RWPE1 (cell line): Measurements from ENCODE around the gene ELMOD1.

Experiments
- CTCF ChIA-PET: fragments of 350-600 bp; sonication (Branson Sonifier 250); formaldehyde crosslinking; extraction: SDS; loops from one replicate; lab custom pipeline; 2021; lab: Yijun Ruan, JAX
- POLR2A ChIA-PET: fragments of 400-600 bp; formaldehyde crosslinking; extraction: SDS; loops from one replicate; lab custom pipeline; 2020; ENCODE audit warnings: antibody characterized with exemption; ENCODE audit not compliant: low non-redundant PET; lab: Yijun Ruan, JAX
- DNase-seq: peaks from one replicate; pipeline ENCODE4 v3.0.0; 2012; ENCODE audit warnings: low spot score
- H3K27ac ChIP-seq: fragments of 450-650 bp; 2 replicates; pipeline ENCODE4 v1.5.1; 2017
- TF ChIP-seq, protein P1 (sequence below): fragments of 450-650 bp; conservative IDR thresholded peaks from 2 replicates; pipeline ENCODE4 v1.5.1; 2017; ENCODE audit warnings: low read depth, mild to moderate bottlenecking

ELMOD1 gene

DNA sequence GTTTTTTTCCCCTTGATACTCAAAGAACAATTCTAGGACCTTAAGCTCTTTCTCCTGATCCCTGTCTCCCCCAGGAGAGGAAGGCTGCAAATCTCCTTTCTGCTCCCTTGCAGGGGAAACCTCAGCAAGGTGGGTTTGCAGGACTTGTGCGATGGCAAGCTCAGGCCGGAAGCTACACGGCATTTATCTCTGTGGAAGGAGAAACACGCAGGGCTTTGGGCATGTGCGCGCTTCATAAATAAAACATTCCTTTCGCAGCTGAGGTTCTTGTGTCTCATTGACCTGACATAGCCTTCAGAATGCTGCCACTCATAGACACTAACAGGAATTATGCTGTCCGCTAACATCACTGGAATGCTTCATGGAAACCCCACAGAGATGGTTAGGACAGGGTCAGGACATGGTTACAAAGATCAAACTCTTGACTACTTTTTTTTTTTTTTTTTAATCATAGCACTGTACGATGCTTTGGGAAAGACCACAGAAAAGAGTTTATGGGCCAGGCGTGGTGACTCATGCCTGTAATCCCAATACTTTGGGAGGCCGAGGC is 78.3 kb downstream of the ELMOD1 start:
- no peak for DNase-seq
- TF ChIP-seq, protein P1, sequence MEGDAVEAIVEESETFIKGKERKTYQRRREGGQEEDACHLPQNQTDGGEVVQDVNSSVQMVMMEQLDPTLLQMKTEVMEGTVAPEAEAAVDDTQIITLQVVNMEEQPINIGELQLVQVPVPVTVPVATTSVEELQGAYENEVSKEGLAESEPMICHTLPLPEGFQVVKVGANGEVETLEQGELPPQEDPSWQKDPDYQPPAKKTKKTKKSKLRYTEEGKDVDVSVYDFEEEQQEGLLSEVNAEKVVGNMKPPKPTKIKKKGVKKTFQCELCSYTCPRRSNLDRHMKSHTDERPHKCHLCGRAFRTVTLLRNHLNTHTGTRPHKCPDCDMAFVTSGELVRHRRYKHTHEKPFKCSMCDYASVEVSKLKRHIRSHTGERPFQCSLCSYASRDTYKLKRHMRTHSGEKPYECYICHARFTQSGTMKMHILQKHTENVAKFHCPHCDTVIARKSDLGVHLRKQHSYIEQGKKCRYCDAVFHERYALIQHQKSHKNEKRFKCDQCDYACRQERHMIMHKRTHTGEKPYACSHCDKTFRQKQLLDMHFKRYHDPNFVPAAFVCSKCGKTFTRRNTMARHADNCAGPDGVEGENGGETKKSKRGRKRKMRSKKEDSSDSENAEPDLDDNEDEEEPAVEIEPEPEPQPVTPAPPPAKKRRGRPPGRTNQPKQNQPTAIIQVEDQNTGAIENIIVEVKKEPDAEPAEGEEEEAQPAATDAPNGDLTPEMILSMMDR, result no peak
- H3K27ac ChIP-seq, result no peak overlapping the region
- POLR2A ChIA-PET, result no interaction called here
- CTCF ChIA-PET, result interaction anchor here (0.6 kb wide), 1 partner anchor 258 kb away, joined by 3 read pairs; no protein-coding TSS in a partner anchor

DNA sequence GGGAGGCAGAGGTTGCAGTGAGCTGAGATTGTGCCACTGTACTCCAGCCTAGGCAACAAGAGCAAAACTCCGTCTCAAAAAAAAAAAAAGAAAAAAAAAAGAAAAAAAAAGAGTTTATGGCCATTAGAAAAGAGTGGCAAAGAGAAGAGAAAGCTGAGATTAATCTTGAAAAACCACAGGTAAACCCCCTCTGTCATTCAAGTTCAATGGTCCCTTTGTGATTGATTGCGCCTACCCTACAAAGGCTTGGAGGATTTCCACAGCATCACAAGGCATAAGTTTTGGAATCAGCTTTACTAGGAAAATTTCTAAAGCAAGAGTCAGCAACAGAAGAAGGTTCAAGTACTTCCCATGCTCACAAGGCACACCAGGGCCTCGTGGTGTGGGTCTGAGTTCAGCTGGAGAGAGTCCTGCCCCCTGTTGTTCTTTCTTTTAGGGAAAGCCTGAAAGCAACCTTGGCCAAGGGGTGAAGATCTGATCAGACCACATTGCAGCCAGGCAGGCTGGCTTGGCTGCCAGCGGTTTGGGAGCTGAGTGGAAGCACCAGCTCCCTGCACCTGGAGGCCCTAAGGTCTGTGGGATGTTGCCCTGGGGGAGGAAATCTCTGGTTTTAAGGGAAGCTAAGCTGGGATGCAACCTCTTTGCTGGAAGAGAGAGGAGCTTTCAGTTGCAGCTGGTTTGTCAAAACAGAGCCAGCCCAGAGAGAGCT is 79.1 kb downstream of the ELMOD1 start:
- TF ChIP-seq, protein P1, result no peak
- CTCF ChIA-PET, result interaction anchor here (0.6 to 1.5 kb wide), 3 partner anchors 19 to 204 kb away, joined by 3 read pairs; no protein-coding TSS in a partner anchor
- H3K27ac ChIP-seq, result no peak overlapping the region
- POLR2A ChIA-PET, result no interaction called here
- no peak for DNase-seq

GRCh38 chr11:107675902-107676301 is 85.0 kb downstream of the ELMOD1 start:
- ChIA-PET CTCF (no interaction called here), POLR2A (no interaction called here)
- H3K27ac ChIP-seq, result no peak overlapping the region
- no peak for DNase-seq
- TF ChIP-seq, protein P1, result no peak

- ChIA-PET POLR2A (interaction anchor here (0.6 kb wide), 1 partner anchor 94 kb away, joined by 14 read pairs; no protein-coding TSS in a partner anchor), CTCF (no interaction called here)
- no peak for DNase-seq
- no peak overlapping the region for H3K27ac ChIP-seq
- TF ChIP-seq, protein P1, result no peak
These were observed 85.5 kb downstream of the ELMOD1 start for GRCh38 chr11:107676336-107677057.

GRCh38 chr11:107677924-107678631 is 87.1 kb downstream of the ELMOD1 start:
- POLR2A ChIA-PET, result no interaction called here
- TF ChIP-seq, protein P1, result no peak
- DNase-seq, result no peak
- CTCF ChIA-PET, result interaction anchor here (0.7 kb wide), 1 partner anchor 20 kb away, joined by 4 read pairs; no protein-coding TSS in a partner anchor
- no peak overlapping the region for H3K27ac ChIP-seq

GRCh38 chr11:107678632-107678971 is 87.7 kb downstream of the ELMOD1 start:
- ChIA-PET POLR2A (no interaction called here), CTCF (no interaction called here)
- DNase-seq, result no peak
- TF ChIP-seq, protein P1, result no peak
- no peak overlapping the region for H3K27ac ChIP-seq
